Rectal smooth muscle tissue (tissue), 1 donor: Measurements from ENCODE around the gene CUTC.
A peak's percentile ranks its signal among the peaks of the same experiment; 100 is the strongest.

Experiments used
- H3K27ac ChIP-seq: one replicate; pipeline ENCODE4 v1.7.0; 2013; ENCODE audit warnings: low read depth, low read length, inconsistent platforms
- H3K27me3 ChIP-seq: one replicate; pipeline ENCODE4 v1.7.0; 2013; ENCODE audit warnings: low read length; ENCODE audit not compliant: control insufficient read depth, insufficient read depth
- H3K36me3 ChIP-seq: one replicate; pipeline ENCODE4 v1.7.0; 2013; ENCODE audit warnings: low read length; ENCODE audit not compliant: control insufficient read depth, insufficient read depth
- H3K4me1 ChIP-seq: one replicate; pipeline ENCODE4 v1.7.0; 2013; ENCODE audit warnings: low read length; ENCODE audit not compliant: control insufficient read depth, insufficient read depth
- H3K4me3 ChIP-seq: one replicate; pipeline ENCODE4 v1.7.0; 2013; ENCODE audit warnings: low read length
- H3K9ac ChIP-seq: one replicate; pipeline ENCODE4 v1.7.0; 2013; ENCODE audit warnings: low read length

CUTC gene

GRCh38 chr10:99788598-99789256 is 56.7 kb downstream of the CUTC start:
- Histone ChIP-seq H3K4me3 (no peak overlapping the region), H3K27ac (peak overlapping the region; percentile 70), H3K36me3 (no peaks in the 10 kb centered on the region), H3K4me1 (no peaks in the 10 kb centered on the region), H3K9ac (no peak overlapping the region), H3K27me3 (no peaks in the 10 kb centered on the region)

DNA sequence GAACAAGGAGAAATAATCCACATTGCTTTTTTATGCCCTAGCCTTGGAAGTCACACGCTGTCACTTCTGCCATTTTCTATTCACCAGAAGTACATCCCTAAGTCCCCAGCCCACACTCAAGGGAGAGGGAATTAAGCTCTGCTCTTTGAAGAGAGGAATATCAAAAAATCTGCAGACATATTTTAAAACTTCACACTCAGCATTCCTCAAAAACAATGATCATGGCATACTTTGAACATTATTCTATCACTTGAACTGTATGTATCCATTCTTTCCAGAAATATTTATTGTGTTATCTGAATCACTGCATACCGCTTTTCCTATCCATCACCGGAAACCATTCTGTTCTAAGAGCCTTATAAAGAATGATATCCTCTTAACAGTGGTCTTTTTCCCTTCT is 59.8 kb downstream of the CUTC start:
- Histone ChIP-seq H3K27ac (no peak overlapping the region), H3K4me3 (no peak overlapping the region), H3K4me1 (no peaks in the 10 kb centered on the region), H3K36me3 (no peaks in the 10 kb centered on the region), H3K9ac (no peak overlapping the region), H3K27me3 (no peaks in the 10 kb centered on the region)

DNA sequence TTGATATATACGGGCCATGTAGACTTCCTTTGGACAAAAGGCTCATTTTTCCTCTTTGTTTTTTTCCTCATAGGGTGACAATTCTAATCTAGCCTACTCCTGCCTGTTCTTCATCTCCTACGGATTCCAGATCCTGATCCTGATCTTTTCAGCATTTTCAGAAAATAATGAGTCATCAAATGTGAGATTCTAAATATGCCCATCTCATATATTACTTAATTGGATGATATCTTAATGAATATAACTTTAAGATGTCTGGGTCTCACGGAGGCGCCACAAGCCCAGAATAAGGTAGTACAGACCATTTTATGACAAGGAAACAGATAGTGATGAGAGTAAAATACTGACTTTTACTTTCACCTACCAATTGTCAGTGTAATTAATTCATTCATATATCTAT is 61.8 kb downstream of the CUTC start:
- no peaks in the 10 kb centered on the region for H3K36me3 ChIP-seq
- H3K9ac ChIP-seq: no peak overlapping the region

DNA sequence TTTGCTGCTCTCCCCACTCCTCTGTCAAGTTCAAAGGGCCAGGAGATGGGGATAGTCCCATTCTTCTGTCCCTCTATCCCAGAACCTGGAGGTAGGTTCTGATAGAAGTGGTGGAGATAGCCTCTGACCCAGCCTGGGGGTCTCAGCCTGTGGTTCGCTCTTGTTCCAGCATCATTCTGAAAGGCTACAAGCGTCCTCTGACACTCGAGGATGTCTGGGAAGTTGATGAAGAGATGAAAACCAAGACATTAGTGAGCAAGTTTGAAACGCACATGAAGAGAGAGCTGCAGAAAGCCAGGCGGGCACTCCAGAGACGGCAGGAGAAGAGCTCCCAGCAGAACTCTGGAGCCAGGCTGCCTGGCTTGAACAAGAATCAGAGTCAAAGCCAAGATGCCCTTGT is 64.9 kb downstream of the CUTC start:
- Histone ChIP-seq H3K36me3 (no peaks in the 10 kb centered on the region), H3K9ac (no peak overlapping the region), H3K4me3 (no peak overlapping the region), H3K4me1 (no peaks in the 10 kb centered on the region), H3K27ac (no peak overlapping the region), H3K27me3 (no peaks in the 10 kb centered on the region)

More for the DNA sequence above, 61.8 kb downstream of the CUTC start:
- Histone ChIP-seq H3K27me3 (no peaks in the 10 kb centered on the region), H3K27ac (no peak overlapping the region), H3K4me3 (no peak overlapping the region), H3K4me1 (no peaks in the 10 kb centered on the region)

DNA sequence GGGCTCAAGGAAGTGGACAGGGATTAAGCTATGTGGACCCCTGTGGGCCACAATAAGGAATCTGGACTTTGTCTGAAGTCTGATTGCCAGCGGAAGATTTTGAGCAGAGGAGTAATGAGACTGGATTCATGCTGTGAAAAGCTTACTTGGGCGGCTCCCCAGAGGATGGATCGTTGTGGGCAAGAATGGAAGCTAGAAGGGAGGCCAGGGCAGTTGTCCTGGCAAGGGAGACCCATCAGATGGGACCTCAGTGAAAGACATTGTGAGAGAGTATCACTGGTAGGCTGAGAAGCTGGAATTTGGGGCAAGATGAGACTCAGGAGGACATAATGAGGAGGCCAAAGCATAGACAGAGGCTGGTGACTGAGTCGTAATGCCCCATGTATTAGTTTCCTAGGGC is 66.0 kb downstream of the CUTC start:
- no peaks in the 10 kb centered on the region for H3K36me3 ChIP-seq
- no peak overlapping the region for H3K27ac ChIP-seq

GRCh38 chr10:99798920-99799319 is 66.9 kb downstream of the CUTC start:
- H3K4me3 ChIP-seq: no peak overlapping the region
- H3K4me1 ChIP-seq: no peaks in the 10 kb centered on the region
- no peaks in the 10 kb centered on the region for H3K36me3 ChIP-seq
- H3K27me3 ChIP-seq: no peaks in the 10 kb centered on the region
- no peak overlapping the region for H3K9ac ChIP-seq
- no peak overlapping the region for H3K27ac ChIP-seq

More for the DNA sequence above, 66.0 kb downstream of the CUTC start:
- no peak overlapping the region for H3K9ac ChIP-seq
- no peak overlapping the region for H3K4me3 ChIP-seq
- no peaks in the 10 kb centered on the region for H3K27me3 ChIP-seq
- no peaks in the 10 kb centered on the region for H3K4me1 ChIP-seq

DNA sequence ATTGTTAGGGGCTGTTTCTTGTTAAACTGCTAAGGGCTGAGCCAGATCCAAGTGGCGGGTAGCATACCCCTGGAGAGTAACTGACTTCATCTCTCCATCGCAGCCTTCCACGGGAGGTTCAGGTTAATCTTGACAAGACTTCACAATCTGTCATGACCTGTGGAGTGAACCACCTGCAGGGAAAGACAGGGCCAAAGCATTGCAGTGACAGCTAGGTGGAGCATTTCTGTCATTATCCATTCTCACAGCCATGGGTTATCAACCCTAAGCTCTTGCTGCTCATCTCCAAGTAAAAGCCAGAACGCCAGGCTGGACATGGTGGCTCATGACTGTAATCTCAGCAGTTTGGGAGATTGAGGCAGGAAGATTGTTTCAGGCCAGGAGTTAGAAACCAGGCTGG is 67.6 kb downstream of the CUTC start:
- Histone ChIP-seq H3K9ac (no peak overlapping the region), H3K27ac (no peak overlapping the region), H3K4me1 (no peaks in the 10 kb centered on the region), H3K36me3 (no peaks in the 10 kb centered on the region), H3K4me3 (no peak overlapping the region), H3K27me3 (no peaks in the 10 kb centered on the region)

DNA sequence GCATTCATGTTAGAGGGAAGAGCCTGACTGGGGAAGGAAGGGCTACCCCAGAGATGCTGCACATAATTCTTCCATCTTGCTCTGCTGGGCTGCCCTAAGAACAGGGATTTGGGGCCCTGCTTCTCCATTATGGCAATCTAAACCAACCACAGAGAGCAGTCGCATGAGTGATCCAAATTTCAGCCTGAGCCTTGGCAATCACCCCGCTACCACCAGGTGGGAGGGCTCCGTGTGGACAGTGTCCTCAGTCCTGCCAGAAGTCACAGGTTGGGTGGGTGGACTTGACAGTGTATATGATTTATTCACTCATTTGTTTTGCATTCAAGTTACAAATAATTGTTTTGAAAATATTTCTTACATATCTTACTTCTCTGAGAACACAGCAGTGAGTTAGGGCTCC is 72.4 kb downstream of the CUTC start:
- Histone ChIP-seq H3K4me3 (no peak overlapping the region), H3K9ac (no peak overlapping the region), H3K4me1 (no peaks in the 10 kb centered on the region), H3K27ac (no peak overlapping the region), H3K36me3 (peaks cover 3% of the 10 kb centered on the region), H3K27me3 (no peaks in the 10 kb centered on the region)

DNA sequence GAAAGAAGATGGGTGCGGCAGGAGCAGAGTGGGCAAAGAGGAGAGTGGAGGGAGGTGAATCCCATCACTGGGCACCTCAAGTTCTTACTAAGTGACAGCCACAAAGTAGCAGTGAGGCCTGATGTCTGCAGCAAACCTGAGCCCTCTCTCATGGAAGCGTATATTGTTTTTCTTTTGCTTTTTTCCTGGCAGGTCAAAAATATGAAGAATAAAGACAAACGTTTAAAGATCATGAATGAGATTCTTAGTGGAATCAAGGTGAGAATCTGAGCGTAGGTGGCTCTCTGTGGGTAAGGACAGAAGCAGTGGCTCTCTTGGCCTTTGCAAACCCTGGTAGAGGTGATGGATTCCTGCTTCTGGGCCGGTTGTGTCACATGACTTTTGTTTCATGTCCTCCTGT is 73.2 kb downstream of the CUTC start:
- Histone ChIP-seq H3K27ac (no peak overlapping the region), H3K4me1 (no peaks in the 10 kb centered on the region), H3K4me3 (no peak overlapping the region), H3K27me3 (no peaks in the 10 kb centered on the region), H3K36me3 (peaks cover 3% of the 10 kb centered on the region), H3K9ac (no peak overlapping the region)
